Retinal pigment epithelial cell (primary cell): ENCODE data around the gene GNG7.
"Not testable (repeated sequence)": the region's sequence is repeated elsewhere in the genome, so short reads cannot be mapped to it uniquely, and the experiment has no call there.

Source experiments
- DNase-seq: peaks from one replicate; pipeline ENCODE4 v3.0.0-alpha.2; 2010; ENCODE audit warnings: low read depth
- H3K4me3 ChIP-seq: 2 replicates; pipeline ENCODE4 v1.5.1; 2011; ENCODE audit warnings: mild to moderate bottlenecking, low read length, control low read depth, moderate library complexity
- CTCF ChIP-seq: conservative IDR thresholded peaks from 2 replicates; pipeline ENCODE4 v1.5.1; 2011; ENCODE audit warnings: low read depth, low read length, control low read depth, inconsistent platforms

GNG7 gene

GRCh38 chr19:2659856-2660432 lies 42.5 kb downstream of the GNG7 start:
- TF ChIP-seq CTCF, result no peak
- DNase-seq, result peak; percentile 4
- H3K4me3 ChIP-seq, result no peak overlapping the region

DNA sequence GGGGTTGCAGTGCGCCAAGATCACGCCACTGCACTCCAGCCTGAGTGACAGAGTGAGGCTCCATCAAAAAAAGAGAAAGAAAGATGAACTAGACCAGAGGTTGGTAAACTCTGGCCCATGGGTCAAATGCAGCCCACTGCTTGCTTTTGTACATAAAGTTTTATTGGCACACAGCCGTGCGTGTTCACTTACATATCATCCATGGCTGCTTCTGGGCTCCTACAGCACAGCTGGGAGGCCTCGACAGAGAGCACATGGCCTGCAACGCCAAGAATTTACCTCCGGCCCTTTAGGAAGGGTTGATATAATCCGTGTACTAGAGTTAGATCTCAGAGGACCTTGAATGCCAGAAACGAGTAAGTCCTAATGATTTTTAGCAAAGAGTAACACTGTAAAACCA lies 46.0 kb downstream of the GNG7 start:
- DNase-seq, result no peak
- TF ChIP-seq CTCF, result no peak
- H3K4me3 ChIP-seq, result no peak overlapping the region

DNA sequence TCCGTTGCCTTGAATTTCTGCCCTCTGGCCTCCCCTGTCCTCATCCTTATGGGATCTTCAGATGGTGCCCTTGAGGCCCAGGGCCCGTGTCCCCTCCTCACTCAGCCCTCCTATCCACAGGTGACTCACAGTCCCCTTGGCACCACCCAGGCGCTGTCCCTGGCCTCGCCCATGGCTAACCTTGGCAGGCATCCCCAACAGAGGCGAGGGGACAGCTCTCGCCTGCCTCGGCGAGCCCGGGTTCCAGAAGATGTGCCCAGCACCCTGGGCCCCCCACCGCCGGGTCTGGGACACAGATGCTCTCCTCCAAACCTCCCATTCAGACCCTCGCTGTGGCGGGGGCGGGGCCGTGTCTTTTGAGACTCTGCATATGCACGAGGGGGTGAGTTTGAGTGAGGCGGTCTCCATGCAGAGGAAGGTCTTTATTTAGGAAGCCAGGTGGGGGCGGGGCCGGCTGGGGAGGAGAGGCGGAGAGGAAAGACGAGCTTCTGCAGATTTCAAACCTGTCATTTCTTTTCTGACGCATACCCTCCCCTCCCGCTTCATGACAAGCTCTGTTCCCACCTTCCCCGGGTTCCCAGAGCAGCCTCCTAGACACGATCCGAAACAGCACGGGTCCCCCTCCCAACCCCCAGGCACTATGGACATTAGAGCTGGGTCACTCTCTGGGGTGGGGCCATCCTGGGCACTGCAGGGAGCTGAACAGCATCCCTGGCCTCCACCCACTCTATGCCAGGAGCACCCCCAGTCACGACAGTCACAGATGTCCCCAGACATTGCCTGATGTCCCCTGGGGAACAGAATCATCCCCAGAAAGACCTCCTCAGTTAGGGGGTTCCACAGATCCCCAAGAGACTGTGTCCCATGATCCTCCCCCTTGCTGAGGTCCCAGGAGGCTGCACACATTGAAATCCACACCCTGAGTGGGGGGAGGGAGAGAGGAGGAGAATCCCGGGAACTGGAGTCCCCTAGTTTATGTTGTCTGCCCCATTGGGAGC lies 48.5 kb downstream of the GNG7 start:
- DNase-seq, result no peak
- no peak for TF ChIP-seq CTCF
- no peak overlapping the region for H3K4me3 ChIP-seq

GRCh38 chr19:2653218-2653617 lies 49.3 kb downstream of the GNG7 start:
- no peak for TF ChIP-seq CTCF
- DNase-seq, result no peak
- H3K4me3 ChIP-seq, result no peak overlapping the region

GRCh38 chr19:2652504-2653099 lies 49.9 kb downstream of the GNG7 start:
- H3K4me3 ChIP-seq, result no peak overlapping the region
- no peak for DNase-seq
- no peak for TF ChIP-seq CTCF

GRCh38 chr19:2651002-2651733 lies 51.3 kb downstream of the GNG7 start:
- DNase-seq, H3K4me3 ChIP-seq: not testable (repeated sequence)

DNA sequence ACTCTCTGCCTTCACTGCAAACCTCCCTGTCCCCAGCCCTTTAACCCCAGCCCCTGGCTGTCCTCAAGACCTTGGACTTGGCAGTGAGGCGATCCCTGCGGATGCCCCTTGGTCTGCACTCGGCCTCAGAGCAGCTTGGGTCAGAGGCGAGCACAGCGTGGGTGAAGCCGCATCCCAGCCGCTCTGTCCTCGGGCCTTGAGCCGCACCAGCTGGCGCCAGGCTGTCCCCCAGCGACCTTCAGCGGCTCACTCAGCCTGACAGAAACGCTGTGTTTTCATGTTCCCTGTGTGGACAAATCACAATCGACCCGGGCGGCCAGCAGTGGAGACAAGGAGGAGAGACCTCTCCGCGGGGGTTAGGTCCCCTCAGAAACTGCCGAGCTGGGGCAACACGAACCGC lies 52.0 kb downstream of the GNG7 start:
- H3K4me3 ChIP-seq, result no peak overlapping the region
- no peak for TF ChIP-seq CTCF
- DNase-seq, result no peak
